T-helper 9 cell (primary cell): ENCODE measurements around the gene MGST3.
"Not testable (repeated sequence)": the region's sequence is repeated elsewhere in the genome, so short reads cannot be mapped to it uniquely, and the experiment has no call there.

Source experiments
- DNase-seq: peaks from one replicate; pipeline ENCODE4 v3.0.0-alpha.2; 2020

Gene MGST3

GRCh38 chr1:165659581-165659895, 28.5 kb downstream of the MGST3 start:
- no peak for DNase-seq

GRCh38 chr1:165661703-165662102, 30.7 kb downstream of the MGST3 start:
- no peak for DNase-seq

- DNase-seq, result no peak
These were observed 31.2 kb downstream of the MGST3 start for GRCh38 chr1:165662186-165662585.

- DNase-seq, result no peak
These were observed 35.3 kb downstream of the MGST3 start for GRCh38 chr1:165666152-165666825.

- no peak for DNase-seq
These were observed 37.1 kb downstream of the MGST3 start for GRCh38 chr1:165668184-165668583.

- DNase-seq, result no peak
These were observed 40.5 kb downstream of the MGST3 start for GRCh38 chr1:165671526-165671925.

- no peak for DNase-seq
These were observed 43.6 kb downstream of the MGST3 start for GRCh38 chr1:165674599-165674998.

GRCh38 chr1:165675794-165676193, 44.8 kb downstream of the MGST3 start:
- no peak for DNase-seq

GRCh38 chr1:165678509-165678908, 47.5 kb downstream of the MGST3 start:
- no peak for DNase-seq

GRCh38 chr1:165679282-165680036, 48.4 kb downstream of the MGST3 start:
- DNase-seq, result no peak

- DNase-seq, result no peak
These were observed 49.3 kb downstream of the MGST3 start for GRCh38 chr1:165680303-165680702.

GRCh38 chr1:165680773-165681172, 49.7 kb downstream of the MGST3 start:
- DNase-seq, result not testable (repeated sequence)

- DNase-seq, result no peak
These were observed 52.9 kb downstream of the MGST3 start for GRCh38 chr1:165683848-165684485.

GRCh38 chr1:165686121-165686970, 55.3 kb downstream of the MGST3 start:
- DNase-seq, result no peak

- DNase-seq, result no peak
These were observed 56.0 kb downstream of the MGST3 start for GRCh38 chr1:165686971-165687433.

GRCh38 chr1:165688046-165688445, 57.0 kb downstream of the MGST3 start:
- no peak for DNase-seq

- no peak for DNase-seq
These were observed 64.0 kb downstream of the MGST3 start for GRCh38 chr1:165695031-165695430.

GRCh38 chr1:165696625-165697100, 65.6 kb downstream of the MGST3 start:
- DNase-seq, result no peak

GRCh38 chr1:165697491-165697880, 66.5 kb downstream of the MGST3 start:
- no peak for DNase-seq

GRCh38 chr1:165697881-165698760, 67.1 kb downstream of the MGST3 start, which contains the start of gene ALDH9A1:
Gene ALDH9A1 (minus strand): TSS chr1:165698562. CDS start chr1:165698558, 4 bp downstream.
- peak; percentile 79 for DNase-seq

- no peak for DNase-seq
These were observed 67.7 kb downstream of the MGST3 start for GRCh38 chr1:165698761-165699052.

- DNase-seq, result no peak
These were observed 68.5 kb downstream of the MGST3 start for GRCh38 chr1:165699577-165699976.
